GM11168 (cell line): ENCODE results near the gene GADL1.

Experiments used
- in situ Hi-C: fragments of 300-500 bp; cut with MboI; formaldehyde crosslinking; loops from one replicate; pipeline ENCODE4 v1.12.0; 2022; ENCODE audit warnings: low sequenced_read_pairs; ENCODE audit not compliant: unreplicated experiment

The GADL1 gene

GRCh38 chr3:30894521-30895251, at the start of gene GADL1:
Gene GADL1 (minus strand): TSS chr3:30894661. CDS start chr3:30894614, 47 bp downstream.
- in situ Hi-C loops = no loop called here

- in situ Hi-C loops = no loop called here
These were observed 49.7 kb upstream of the GADL1 start for GRCh38 chr3:30944124-30944523.

- in situ Hi-C loops = no loop called here
These were observed 48.7 kb upstream of the GADL1 start for GRCh38 chr3:30943206-30943605.

- in situ Hi-C loops = no loop called here
These were observed 46.9 kb upstream of the GADL1 start for GRCh38 chr3:30941342-30941741.

DNA sequence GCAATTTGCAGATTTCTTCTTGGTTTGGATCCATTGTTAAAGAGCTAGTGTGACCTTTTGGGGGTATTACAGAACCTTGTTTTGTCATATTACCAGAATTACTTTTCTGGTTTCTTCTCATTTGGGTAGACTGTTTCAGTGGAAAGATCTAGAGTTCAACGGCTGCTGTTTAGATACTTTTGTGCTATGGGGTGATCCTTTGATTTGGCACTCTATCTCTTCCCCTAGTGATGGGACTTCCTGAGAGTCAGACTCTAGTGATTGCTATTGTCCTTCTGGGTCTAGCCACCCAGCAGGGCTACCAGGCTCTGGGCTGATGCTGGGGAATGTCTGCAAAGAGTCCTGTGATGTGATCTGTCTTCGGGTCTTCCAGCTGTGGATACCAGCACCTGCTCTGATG, 46.3 kb upstream of the GADL1 start:
- in situ Hi-C loops = no loop called here

GRCh38 chr3:30934208-30934550, 39.7 kb upstream of the GADL1 start:
- in situ Hi-C loops = no loop called here

DNA sequence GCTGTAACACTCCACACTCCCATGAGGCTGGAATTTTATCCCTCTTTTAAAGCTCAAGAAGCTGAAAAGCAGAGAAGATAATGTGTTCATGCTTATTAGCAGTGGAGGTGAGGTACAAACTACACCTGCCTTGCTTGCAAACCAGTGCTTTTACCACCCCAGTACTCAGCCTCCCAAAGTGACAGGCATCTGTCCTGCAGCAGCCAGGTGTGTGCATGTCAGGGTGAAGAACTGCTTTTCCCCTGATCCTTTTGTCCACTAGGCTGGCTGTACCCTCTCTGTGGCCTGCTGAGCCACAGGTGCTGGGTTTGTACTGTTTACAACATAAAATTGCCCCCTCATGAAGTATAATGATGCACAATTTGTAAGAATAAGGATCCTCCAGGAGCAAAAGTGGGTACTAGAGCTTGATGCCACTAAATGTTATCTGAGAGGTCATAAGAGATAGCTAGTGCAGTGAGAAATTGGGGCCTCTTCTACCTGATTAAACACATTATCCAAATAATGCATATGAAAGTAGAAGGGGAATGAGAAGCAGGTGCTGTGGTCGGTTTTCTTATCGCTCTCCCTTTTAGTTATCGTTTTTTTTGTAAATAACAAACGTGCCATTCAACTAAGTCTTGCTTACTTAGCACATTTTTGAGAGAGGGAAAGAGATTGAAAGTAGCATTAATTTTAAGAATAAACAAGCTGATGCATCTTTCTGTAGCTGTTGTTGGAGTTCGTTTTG, 39.2 kb upstream of the GADL1 start:
- in situ Hi-C loops = no loop called here

DNA sequence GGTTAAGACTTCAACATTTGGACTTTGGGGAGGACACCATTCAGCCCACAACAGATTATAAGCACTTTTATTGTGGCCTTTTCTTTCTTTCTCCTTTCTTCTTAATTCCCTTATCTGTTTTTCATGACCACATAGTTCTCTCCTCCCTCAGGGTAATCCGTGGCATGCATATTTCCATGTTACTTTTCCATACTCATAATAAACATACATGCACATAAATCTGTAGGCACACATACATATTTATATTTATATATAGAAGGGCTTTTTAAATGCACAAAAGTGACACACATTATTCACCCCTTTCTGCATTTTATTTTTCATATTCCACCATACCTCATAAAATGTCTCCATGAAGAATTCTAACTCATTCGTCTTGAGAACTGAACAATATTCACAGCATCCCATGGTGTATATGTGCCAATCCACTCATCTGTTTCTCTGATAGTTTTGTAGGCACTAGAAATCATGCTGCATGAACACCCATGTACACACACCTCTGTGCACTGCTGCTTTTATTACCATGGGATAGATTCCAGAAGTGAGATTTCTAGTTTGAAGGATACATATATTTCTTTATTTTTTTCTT, 38.1 kb upstream of the GADL1 start:
- in situ Hi-C loops = no loop called here

DNA sequence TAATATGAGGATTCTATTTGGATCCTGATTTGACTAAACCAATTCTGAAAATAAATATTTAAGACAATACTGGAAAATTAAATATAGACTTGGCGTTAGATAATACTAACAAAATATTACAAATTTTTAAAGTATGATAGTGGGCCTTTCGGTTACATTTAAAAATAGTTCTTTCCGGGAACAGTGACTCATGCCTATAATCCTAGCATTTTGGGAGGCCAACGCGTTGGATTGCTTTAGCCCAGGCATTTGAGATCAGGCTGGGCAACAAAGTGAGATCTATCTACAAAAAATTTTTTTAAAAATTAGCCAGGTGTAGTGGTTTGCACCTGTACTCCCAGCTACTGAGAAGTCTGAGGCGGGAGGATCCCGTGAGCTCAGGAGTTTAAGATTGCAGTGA, 30.3 kb upstream of the GADL1 start:
- in situ Hi-C loops = no loop called here

- in situ Hi-C loops = no loop called here
These were observed 25.1 kb upstream of the GADL1 start for GRCh38 chr3:30919564-30919963.

- in situ Hi-C loops = no loop called here
These were observed 24.3 kb upstream of the GADL1 start for GRCh38 chr3:30918761-30919160.

GRCh38 chr3:30915782-30916181, 21.3 kb upstream of the GADL1 start:
- in situ Hi-C loops = no loop called here

DNA sequence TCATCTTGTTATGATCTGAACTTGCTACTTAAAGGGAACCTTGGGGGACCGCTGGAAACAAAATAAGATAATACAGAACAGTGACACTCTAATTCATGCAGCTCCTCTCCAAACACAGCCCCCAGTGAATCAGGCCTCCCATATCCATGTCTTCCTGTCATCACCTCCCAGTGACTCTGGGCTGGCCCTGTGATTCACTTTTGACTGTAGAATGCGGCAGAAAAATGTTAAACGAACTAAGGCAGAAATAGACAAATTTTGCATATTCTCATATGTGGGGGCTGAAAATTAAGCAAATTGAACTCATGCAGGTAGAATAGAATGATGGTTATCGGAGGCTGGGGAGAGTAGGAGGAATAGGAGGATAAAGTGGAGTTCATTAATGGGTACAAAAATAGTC, 20.2 kb upstream of the GADL1 start:
- in situ Hi-C loops = no loop called here

- in situ Hi-C loops = no loop called here
These were observed 18.7 kb upstream of the GADL1 start for GRCh38 chr3:30913176-30913575.

GRCh38 chr3:30912301-30912700, 17.8 kb upstream of the GADL1 start:
- in situ Hi-C loops = no loop called here

DNA sequence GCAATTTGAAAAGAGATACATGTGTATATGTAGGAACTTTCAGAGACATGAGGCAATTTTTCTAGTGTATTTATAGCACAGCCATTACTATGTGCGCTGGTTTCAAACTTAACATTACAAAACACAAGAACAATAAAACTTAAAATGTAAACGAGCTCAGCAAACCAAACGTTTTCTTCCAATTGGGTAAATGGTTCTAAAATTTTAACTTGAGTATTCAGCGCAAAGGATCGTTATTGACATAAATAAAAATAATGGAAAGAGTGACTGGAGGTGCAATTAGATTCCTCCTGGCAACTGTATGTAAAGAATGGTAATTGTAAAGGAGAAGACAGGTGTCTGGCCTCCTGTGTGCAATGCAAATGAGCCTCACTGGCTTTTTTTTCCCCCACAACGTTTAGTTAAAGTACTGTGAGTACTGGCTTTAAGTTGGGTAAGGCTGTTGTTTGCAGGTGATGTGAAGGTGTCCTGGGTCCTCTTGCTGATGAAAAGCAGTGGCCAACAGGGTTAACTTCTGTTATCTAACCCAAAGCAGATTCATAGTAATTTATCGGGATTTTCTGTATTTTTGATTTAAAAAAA, 14.1 kb upstream of the GADL1 start:
- in situ Hi-C loops = no loop called here

GRCh38 chr3:30904996-30905395, 10.5 kb upstream of the GADL1 start:
- in situ Hi-C loops = no loop called here

GRCh38 chr3:30895329-30895728, 868 bp upstream of the GADL1 start:
- in situ Hi-C loops = no loop called here

GRCh38 chr3:30893678-30894325, 659 bp downstream of the GADL1 start:
- in situ Hi-C loops = no loop called here

DNA sequence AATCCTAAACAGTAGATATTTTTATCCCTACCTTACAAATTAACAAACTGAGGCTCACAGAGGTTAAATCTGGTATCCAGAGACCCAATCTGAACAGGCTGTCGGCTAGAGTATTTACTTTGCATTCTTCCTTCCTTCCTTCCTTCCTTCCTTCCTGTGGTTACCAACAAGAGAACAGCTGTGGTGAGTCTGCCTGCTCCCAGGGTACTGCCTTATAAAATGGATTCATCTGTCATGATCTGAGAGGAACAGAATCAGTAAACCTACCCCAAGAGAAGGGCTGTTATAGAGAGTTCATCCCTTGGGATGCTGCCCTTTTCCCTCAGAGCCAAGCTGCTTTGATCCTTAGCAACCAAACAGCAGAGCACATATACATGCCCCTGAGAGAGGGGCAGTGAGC, 3.6 kb downstream of the GADL1 start:
- in situ Hi-C loops = no loop called here

GRCh38 chr3:30886888-30887287, 7.6 kb downstream of the GADL1 start:
- in situ Hi-C loops = no loop called here
